Superior temporal gyrus (tissue), 1 donor: ENCODE data around the gene ZNF497.

Experiments used
- DNase-seq: peaks from one replicate; pipeline ENCODE4 v3.0.0-alpha.2; 2016; ENCODE audit errors: extremely low spot score

ZNF497 gene

GRCh38 chr19:58367698-58368454 lies 5.3 kb upstream of the ZNF497 start:
- DNase-seq: no peak

GRCh38 chr19:58366585-58367430 lies 4.3 kb upstream of the ZNF497 start:
- DNase-seq: no peak

- DNase-seq: no peak
Measured at GRCh38 chr19:58364146-58364545, 1.6 kb upstream of the ZNF497 start.

GRCh38 chr19:58361900-58362271 lies 665 bp downstream of the ZNF497 start:
- DNase-seq: no peak

- no peak for DNase-seq
Measured at GRCh38 chr19:58357481-58358145, 4.9 kb downstream of the ZNF497 start.

- no peak for DNase-seq
Measured at GRCh38 chr19:58356766-58357480, 5.6 kb downstream of the ZNF497 start.

- no peak for DNase-seq
Measured at GRCh38 chr19:58355908-58356765, 6.4 kb downstream of the ZNF497 start.

GRCh38 chr19:58355215-58355796 lies 7.2 kb downstream of the ZNF497 start:
- DNase-seq: no peak

GRCh38 chr19:58354478-58355030 lies 8.0 kb downstream of the ZNF497 start:
- DNase-seq: no peak

GRCh38 chr19:58353717-58354477 lies 8.7 kb downstream of the ZNF497 start:
- no peak for DNase-seq

- no peak for DNase-seq
Measured at GRCh38 chr19:58352760-58353671, 9.5 kb downstream of the ZNF497 start, which contains the start of gene A1BG. Gene A1BG (minus strand): TSS chr19:58353492. CDS start chr19:58353437, 55 bp downstream.

GRCh38 chr19:58351990-58352755 lies 10.4 kb downstream of the ZNF497 start:
- no peak for DNase-seq

GRCh38 chr19:58351558-58351878 lies 11.0 kb downstream of the ZNF497 start:
- no peak for DNase-seq

- no peak for DNase-seq
Measured at GRCh38 chr19:58350871-58351557, 11.5 kb downstream of the ZNF497 start.

- DNase-seq: no peak
Measured at GRCh38 chr19:58350001-58350861, 12.3 kb downstream of the ZNF497 start.

GRCh38 chr19:58349590-58349989 lies 13.0 kb downstream of the ZNF497 start:
- DNase-seq: no peak
